DOHH2 (cell line): ENCODE results near the gene PLA2G4B.

ENCODE experiments used
- EZH2phosphoT487 ChIP-seq: fragments of 200-600 bp; sonication (generic); IDR thresholded peaks from 2 replicates; pipeline ENCODE4 v1.6.1; 2017; ENCODE audit warnings: borderline replicate concordance, mild to moderate bottlenecking, antibody characterized with exemption, low read length, moderate library complexity, mixed read lengths
- TF ChIP-seq, protein P1 (sequence below): fragments of 200-600 bp; sonication (generic); IDR thresholded peaks from one replicate; pipeline ENCODE4 v1.5.1; 2014; ENCODE audit warnings: antibody characterized with exemption, mild to moderate bottlenecking, low read depth, low read length; ENCODE audit not compliant: poor library complexity, severe bottlenecking

- TF ChIP-seq, protein P1, sequence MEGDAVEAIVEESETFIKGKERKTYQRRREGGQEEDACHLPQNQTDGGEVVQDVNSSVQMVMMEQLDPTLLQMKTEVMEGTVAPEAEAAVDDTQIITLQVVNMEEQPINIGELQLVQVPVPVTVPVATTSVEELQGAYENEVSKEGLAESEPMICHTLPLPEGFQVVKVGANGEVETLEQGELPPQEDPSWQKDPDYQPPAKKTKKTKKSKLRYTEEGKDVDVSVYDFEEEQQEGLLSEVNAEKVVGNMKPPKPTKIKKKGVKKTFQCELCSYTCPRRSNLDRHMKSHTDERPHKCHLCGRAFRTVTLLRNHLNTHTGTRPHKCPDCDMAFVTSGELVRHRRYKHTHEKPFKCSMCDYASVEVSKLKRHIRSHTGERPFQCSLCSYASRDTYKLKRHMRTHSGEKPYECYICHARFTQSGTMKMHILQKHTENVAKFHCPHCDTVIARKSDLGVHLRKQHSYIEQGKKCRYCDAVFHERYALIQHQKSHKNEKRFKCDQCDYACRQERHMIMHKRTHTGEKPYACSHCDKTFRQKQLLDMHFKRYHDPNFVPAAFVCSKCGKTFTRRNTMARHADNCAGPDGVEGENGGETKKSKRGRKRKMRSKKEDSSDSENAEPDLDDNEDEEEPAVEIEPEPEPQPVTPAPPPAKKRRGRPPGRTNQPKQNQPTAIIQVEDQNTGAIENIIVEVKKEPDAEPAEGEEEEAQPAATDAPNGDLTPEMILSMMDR: no peak
- TF ChIP-seq EZH2phosphoT487: no peak
Measured at GRCh38 chr15:41854443-41854842, 15.8 kb downstream of the PLA2G4B start.
